SK-N-MC (cell line): ENCODE data around the gene DPF3.

Source experiments
- DNase-seq: peaks from one replicate; pipeline ENCODE4 v3.0.0-alpha.2; 2011; ENCODE audit warnings: low read depth, low spot score
- H3K27ac ChIP-seq: fragments of 200-600 bp; sonication (generic); 2 replicates; pipeline ENCODE4 v1.5.1; 2016; ENCODE audit warnings: mixed run types
- H3K36me3 ChIP-seq: fragments of 200-600 bp; sonication (generic); 2 replicates; pipeline ENCODE4 v1.6.1; 2017; ENCODE audit warnings: antibody characterized with exemption, low read length, mixed read lengths; ENCODE audit not compliant: insufficient read depth
- H3K4me3 ChIP-seq: fragments of 200-600 bp; sonication (generic); 2 replicates; pipeline ENCODE4 v1.5.1; 2016
- H3K9ac ChIP-seq: fragments of 200-600 bp; sonication (generic); 2 replicates; pipeline ENCODE4 v1.8.0; 2017; ENCODE audit warnings: mixed run types, mixed read lengths; ENCODE audit not compliant: insufficient read length
- H3K9me3 ChIP-seq: fragments of 200-600 bp; sonication (generic); 2 replicates; pipeline ENCODE4 v1.6.1; 2017; ENCODE audit warnings: low read depth, mild to moderate bottlenecking, antibody characterized with exemption, low read length, moderate library complexity, mixed read lengths
- EZH2 ChIP-seq: fragments of 200-600 bp; sonication (generic); IDR thresholded peaks from one replicate; pipeline ENCODE4 v1.6.1; 2017; ENCODE audit warnings: antibody characterized with exemption
- FOXP2 ChIP-seq: optimal IDR thresholded peaks from 2 replicates; pipeline ENCODE3; 2011; ENCODE audit warnings: mild to moderate bottlenecking, moderate library complexity; ENCODE audit not compliant: insufficient read depth; ENCODE audit errors: extremely low read length, control extremely low read depth
- POLR2AphosphoS5 ChIP-seq: IDR thresholded peaks from 2 replicates; pipeline ENCODE4 v1.6.1; 2012; ENCODE audit warnings: mild to moderate bottlenecking, low read depth, low read length, borderline replicate concordance

DPF3 gene

GRCh38 chr14:72708708-72709475 lies 185.0 kb downstream of the DPF3 start:
- Histone ChIP-seq H3K4me3 (no peak overlapping the region), H3K9ac (no peak overlapping the region), H3K27ac (no peak overlapping the region), H3K9me3 (no peaks in the 10 kb centered on the region), H3K36me3 (no peaks in the 10 kb centered on the region)
- no peak for DNase-seq
- no peak for TF ChIP-seq POLR2AphosphoS5
- TF ChIP-seq FOXP2: no peak
- no peak for TF ChIP-seq EZH2

- Histone ChIP-seq H3K9ac (no peak overlapping the region), H3K36me3 (no peaks in the 10 kb centered on the region), H3K9me3 (no peaks in the 10 kb centered on the region), H3K27ac (no peak overlapping the region), H3K4me3 (no peak overlapping the region)
- DNase-seq: no peak
- TF ChIP-seq POLR2AphosphoS5 (no peak), EZH2 (no peak), FOXP2 (no peak)
Observed at GRCh38 chr14:72708222-72708621, 185.7 kb downstream of the DPF3 start.

GRCh38 chr14:72706485-72706884 lies 187.4 kb downstream of the DPF3 start:
- DNase-seq: no peak
- Histone ChIP-seq H3K9me3 (no peaks in the 10 kb centered on the region), H3K36me3 (no peaks in the 10 kb centered on the region), H3K27ac (no peak overlapping the region), H3K9ac (no peak overlapping the region), H3K4me3 (no peak overlapping the region)
- no peak for TF ChIP-seq POLR2AphosphoS5
- TF ChIP-seq FOXP2: no peak
- no peak for TF ChIP-seq EZH2

GRCh38 chr14:72704502-72704901 lies 189.4 kb downstream of the DPF3 start:
- DNase-seq: no peak
- H3K4me3 ChIP-seq: no peak overlapping the region
- no peaks in the 10 kb centered on the region for H3K9me3 ChIP-seq
- H3K9ac ChIP-seq: no peak overlapping the region
- H3K27ac ChIP-seq: no peak overlapping the region
- TF ChIP-seq POLR2AphosphoS5 (no peak), EZH2 (no peak), FOXP2 (no peak)
- no peaks in the 10 kb centered on the region for H3K36me3 ChIP-seq

- no peaks in the 10 kb centered on the region for H3K9me3 ChIP-seq
- no peak for DNase-seq
- no peak overlapping the region for H3K9ac ChIP-seq
- H3K27ac ChIP-seq: no peak overlapping the region
- TF ChIP-seq FOXP2 (no peak), POLR2AphosphoS5 (no peak), EZH2 (no peak)
- no peak overlapping the region for H3K4me3 ChIP-seq
- H3K36me3 ChIP-seq: no peaks in the 10 kb centered on the region
Observed at GRCh38 chr14:72701605-72702004, 192.3 kb downstream of the DPF3 start.

GRCh38 chr14:72701237-72701565 lies 192.7 kb downstream of the DPF3 start:
- Histone ChIP-seq H3K9me3 (no peaks in the 10 kb centered on the region), H3K36me3 (no peaks in the 10 kb centered on the region), H3K9ac (no peak overlapping the region), H3K4me3 (no peak overlapping the region), H3K27ac (no peak overlapping the region)
- no peak for DNase-seq
- TF ChIP-seq EZH2: no peak
- no peak for TF ChIP-seq FOXP2
- no peak for TF ChIP-seq POLR2AphosphoS5

GRCh38 chr14:72700338-72701236 lies 193.3 kb downstream of the DPF3 start:
- Histone ChIP-seq H3K9me3 (no peaks in the 10 kb centered on the region), H3K4me3 (no peak overlapping the region), H3K9ac (peak overlapping the region; percentile 29), H3K36me3 (no peaks in the 10 kb centered on the region), H3K27ac (peak overlapping the region; percentile 76; the same call in 1 of the 2 replicates)
- no peak for TF ChIP-seq FOXP2
- no peak for TF ChIP-seq POLR2AphosphoS5
- no peak for TF ChIP-seq EZH2
- DNase-seq: no peak

- Histone ChIP-seq H3K9ac (peak overlapping the region; percentile 29), H3K36me3 (no peaks in the 10 kb centered on the region), H3K27ac (peak overlapping the region; percentile 76; the same call in 1 of the 2 replicates), H3K4me3 (no peak overlapping the region), H3K9me3 (no peaks in the 10 kb centered on the region)
- TF ChIP-seq POLR2AphosphoS5: no peak
- TF ChIP-seq EZH2: no peak
- no peak for TF ChIP-seq FOXP2
- no peak for DNase-seq
Observed at GRCh38 chr14:72699852-72700257, 194.0 kb downstream of the DPF3 start.
